ENCODE measurements around the gene AGBL1. TPM values are rescaled to one million over a fixed set of nuclear protein-coding genes. Genes with fewer than 3 reads are reported as not detected.

Gene AGBL1
- total RNA-seq, 1 experiment from 2014 or later, result not detected

- Histone ChIP-seq H3K79me1 (ENCODE audit: insufficient read depth, low read depth, low read length, poor library complexity, severe bottlenecking) (no peaks in the 10 kb centered on the region), H2AFZ (ENCODE audit: low read length) (no peak overlapping the region), H3K27me3 (ENCODE audit: insufficient read depth, low read length) (no peaks in the 10 kb centered on the region), H4K91ac (ENCODE audit: insufficient read length, low read depth, low read length) (no peak overlapping the region), H4K5ac (ENCODE audit: insufficient read length, low read depth, low read length) (no peak overlapping the region), H4K8ac (replicated peaks; ENCODE audit: insufficient read length, low read depth, low read length) (no peak overlapping the region), H3K14ac (ENCODE audit: insufficient read depth, low read length) (no peak overlapping the region), H2BK120ac (ENCODE audit: low read depth, low read length, poor library complexity, severe bottlenecking) (no peak overlapping the region), H3K18ac (ENCODE audit: insufficient read length, low read depth, low read length) (no peak overlapping the region), H2BK20ac (ENCODE audit: low read depth, low read length, poor library complexity, severe bottlenecking) (no peak overlapping the region), H3K79me2 (ENCODE audit: insufficient read depth, low read length) (no peaks in the 10 kb centered on the region), H3T11ph (ENCODE audit: low read length) (no peak overlapping the region), H3K9ac (ENCODE audit: extremely low read depth, insufficient read length, low read length) (no peak overlapping the region), H3K4me2 (ENCODE audit: insufficient read depth, insufficient read length, low read length) (no peak overlapping the region), H2BK12ac (ENCODE audit: insufficient read length, low read depth, low read length) (no peak overlapping the region), H3K23me2 (ENCODE audit: insufficient read length, low read depth, low read length, poor library complexity, severe bottlenecking) (no peaks in the 10 kb centered on the region), H2AK5ac (ENCODE audit: insufficient read length, low read length) (no peak overlapping the region), H2BK15ac (ENCODE audit: low read depth, low read length) (no peak overlapping the region), H3K4ac (ENCODE audit: low read depth, low read length) (no peak overlapping the region), H3K56ac (ENCODE audit: insufficient read length, low read depth, low read length) (no peak overlapping the region), H3K23ac (ENCODE audit: insufficient read length, low read depth, low read length) (no peak overlapping the region), H4K20me1 (ENCODE audit: control insufficient read depth, insufficient read depth, insufficient read length) (no peaks in the 10 kb centered on the region), H3K9me3 (ENCODE audit: control insufficient read depth, low read depth, low read length) (no peaks in the 10 kb centered on the region), H3K4me1 (ENCODE audit: insufficient read depth, low read length) (no peaks in the 10 kb centered on the region), H3K27ac (ENCODE audit: insufficient read length, low read depth, low read length) (no peak overlapping the region), H2BK5ac (ENCODE audit: insufficient read length, low read length) (no peak overlapping the region)
- no peak overlapping the region for H3K4me3 Mint-ChIP-seq
- no peaks in the 10 kb centered on the region for H3K36me3 Mint-ChIP-seq (ENCODE audit: insufficient read depth in 1 of 3, low read depth in 3 of 3)
- no peaks in the 10 kb centered on the region for H3K27me3 Mint-ChIP-seq (ENCODE audit: low read depth)
- no peaks in the 10 kb centered on the region for H3K4me1 Mint-ChIP-seq
- no CpG with 5 or more reads among the region's 5 CpGs for WGBS (ENCODE audit: extremely low coverage, insufficient read length, low lambda C conversion rate)
- no peaks in the 10 kb centered on the region for H3K9me3 Mint-ChIP-seq
- H3K27ac Mint-ChIP-seq, result no peak overlapping the region
- DNase-seq, result no peak
- TF ChIP-seq, protein P1, sequence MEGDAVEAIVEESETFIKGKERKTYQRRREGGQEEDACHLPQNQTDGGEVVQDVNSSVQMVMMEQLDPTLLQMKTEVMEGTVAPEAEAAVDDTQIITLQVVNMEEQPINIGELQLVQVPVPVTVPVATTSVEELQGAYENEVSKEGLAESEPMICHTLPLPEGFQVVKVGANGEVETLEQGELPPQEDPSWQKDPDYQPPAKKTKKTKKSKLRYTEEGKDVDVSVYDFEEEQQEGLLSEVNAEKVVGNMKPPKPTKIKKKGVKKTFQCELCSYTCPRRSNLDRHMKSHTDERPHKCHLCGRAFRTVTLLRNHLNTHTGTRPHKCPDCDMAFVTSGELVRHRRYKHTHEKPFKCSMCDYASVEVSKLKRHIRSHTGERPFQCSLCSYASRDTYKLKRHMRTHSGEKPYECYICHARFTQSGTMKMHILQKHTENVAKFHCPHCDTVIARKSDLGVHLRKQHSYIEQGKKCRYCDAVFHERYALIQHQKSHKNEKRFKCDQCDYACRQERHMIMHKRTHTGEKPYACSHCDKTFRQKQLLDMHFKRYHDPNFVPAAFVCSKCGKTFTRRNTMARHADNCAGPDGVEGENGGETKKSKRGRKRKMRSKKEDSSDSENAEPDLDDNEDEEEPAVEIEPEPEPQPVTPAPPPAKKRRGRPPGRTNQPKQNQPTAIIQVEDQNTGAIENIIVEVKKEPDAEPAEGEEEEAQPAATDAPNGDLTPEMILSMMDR (conservative IDR thresholded peaks at IDR 0.05), result no peak
These were observed 319.6 kb downstream of the AGBL1 start for GRCh38 chr15:86399041-86399954.

Data from H9 (cell line).